Measurements from ENCODE around the gene POLA2.

POLA2 gene

GRCh38 chr11:65340226-65340625, 78.5 kb downstream of the POLA2 start:
- no peak overlapping the region for H3K4me3 Mint-ChIP-seq
- H3K9me3 Mint-ChIP-seq: no peaks in the 10 kb centered on the region
- H3K27me3 Mint-ChIP-seq (ENCODE audit: low read depth): no peaks in the 10 kb centered on the region
- no peak for TF ChIP-seq CTCF (IDR thresholded peaks at IDR 0.05; ENCODE audit: unreplicated experiment in 3 of 3)
- H3K4me1 Mint-ChIP-seq: peaks cover 15% of the 10 kb centered on the region
- H3K36me3 Mint-ChIP-seq (ENCODE audit: low read depth): peaks cover 56% of the 10 kb centered on the region
- H3K27ac Mint-ChIP-seq: no peak overlapping the region

GRCh38 chr11:65341856-65342255, 80.1 kb downstream of the POLA2 start:
- Mint-ChIP-seq H3K27me3 (ENCODE audit: low read depth) (no peaks in the 10 kb centered on the region), H3K4me1 (peaks cover 10% of the 10 kb centered on the region), H3K9me3 (no peaks in the 10 kb centered on the region), H3K27ac (no peak overlapping the region), H3K36me3 (ENCODE audit: low read depth) (peaks cover 69% of the 10 kb centered on the region), H3K4me3 (no peak overlapping the region)
- no peak for TF ChIP-seq CTCF (IDR thresholded peaks at IDR 0.05; ENCODE audit: unreplicated experiment in 3 of 3)

Data from nephron (organoid).